ENCODE data around the gene HOXA6.

GRCh38 chr7:27130540-27131389, 16.8 kb downstream of the HOXA6 start, which contains the start of gene HOXA4:
- TF ChIP-seq CTCF (IDR thresholded peaks at IDR 0.05) = no peak
- peak; percentile 37 to 77 for TF ChIP-seq EP300 (IDR thresholded peaks at IDR 0.05)
